IMR-90 (cell line): ENCODE data around the gene JPT2. TPM values are rescaled to one million over a fixed set of nuclear protein-coding genes. Genes with fewer than 3 reads are reported as not detected.

Experiments used
- ATAC-seq: fragments of 200-7000 bp; cut with Tn5 transposase; 2 replicates; pipeline ENCODE4 v1.9.1; 2020; ENCODE audit warnings: low read depth, mild to moderate bottlenecking, moderate library complexity
- BruUV-seq: library from RNA; stranded (reverse); fragments of 400-500 nt; replicated peaks from 2 replicates; lab custom pipeline; 2021; lab: Mats Ljungman, UMichigan
- CTCF ChIA-PET: fragments of 300-600 bp; formaldehyde crosslinking; extraction: SDS; loops from one replicate; lab custom pipeline; 2021; ENCODE audit warnings: antibody characterized with exemption; lab: Yijun Ruan, JAX
- POLR2A ChIA-PET: fragments of 300-600 bp; sonication (Branson Sonifier 250); formaldehyde crosslinking; loops from one replicate; lab custom pipeline; 2022; ENCODE audit warnings: antibody characterized with exemption; ENCODE audit not compliant: unreplicated experiment; lab: Charles Lee
- DNase-seq: peaks from one replicate; pipeline ENCODE4 v3.0.0; 2013
- H2AFZ ChIP-seq: replicated peaks from 2 replicates; pipeline ENCODE3; 2013; ENCODE audit warnings: low read length, mild to moderate bottlenecking; ENCODE audit not compliant: poor library complexity
- H2AK5ac ChIP-seq: 2 replicates; pipeline ENCODE4 v1.6.1; 2013; ENCODE audit warnings: low read depth, low read length, inconsistent platforms
- H2AK9ac ChIP-seq: replicated peaks from 2 replicates; pipeline ENCODE3; 2013; ENCODE audit warnings: mild to moderate bottlenecking, low read depth, low read length, moderate library complexity; ENCODE audit not compliant: poor library complexity
- H2BK120ac ChIP-seq: 2 replicates; pipeline ENCODE4 v1.6.1; 2013; ENCODE audit warnings: low read depth, low read length, inconsistent platforms
- H2BK15ac ChIP-seq: 3 replicates; pipeline ENCODE4 v1.6.1; 2013; ENCODE audit warnings: low read depth, low read length, inconsistent platforms
- H2BK20ac ChIP-seq: 2 replicates; pipeline ENCODE4 v1.6.1; 2013; ENCODE audit warnings: low read depth, mild to moderate bottlenecking, inconsistent platforms, low read length, moderate library complexity
- H2BK5ac ChIP-seq: 2 replicates; pipeline ENCODE4 v1.6.1; 2013; ENCODE audit warnings: mild to moderate bottlenecking, low read depth, low read length, inconsistent platforms; ENCODE audit not compliant: poor library complexity, severe bottlenecking
- H3K14ac ChIP-seq: replicated peaks from 2 replicates; pipeline ENCODE4 v1.6.1; 2013; ENCODE audit warnings: low read depth, low read length, inconsistent platforms
- H3K18ac ChIP-seq: 2 replicates; pipeline ENCODE4 v1.6.1; 2013; ENCODE audit warnings: low read depth, low read length, control low read depth
- H3K23ac ChIP-seq: 2 replicates; pipeline ENCODE4 v1.6.1; 2013; ENCODE audit warnings: low read depth, low read length, inconsistent platforms
- H3K27ac ChIP-seq: 2 replicates; pipeline ENCODE4 v1.5.1; 2013; ENCODE audit warnings: mild to moderate bottlenecking, control low read depth, low read length; ENCODE audit not compliant: insufficient read depth
- H3K27me3 ChIP-seq: 2 replicates; pipeline ENCODE4 v1.6.1; 2013; ENCODE audit warnings: low read length; ENCODE audit not compliant: control insufficient read depth, insufficient read depth
- H3K36me3 ChIP-seq: 2 replicates; pipeline ENCODE4 v1.6.1; 2013; ENCODE audit warnings: low read length, mixed read lengths; ENCODE audit not compliant: control insufficient read depth, insufficient read depth
- H3K4ac ChIP-seq: 2 replicates; pipeline ENCODE4 v1.6.1; 2013; ENCODE audit warnings: low read depth, low read length, inconsistent platforms
- H3K4me1 ChIP-seq: 2 replicates; pipeline ENCODE4 v1.6.1; 2013; ENCODE audit warnings: low read length, mixed read lengths; ENCODE audit not compliant: control insufficient read depth, insufficient read depth
- H3K4me2 ChIP-seq: 2 replicates; pipeline ENCODE4 v1.6.1; 2013; ENCODE audit warnings: low read depth, mild to moderate bottlenecking, control low read depth, low read length, moderate library complexity
- H3K4me3 ChIP-seq: 2 replicates; pipeline ENCODE4 v1.5.1; 2013; ENCODE audit warnings: low read depth, mild to moderate bottlenecking, control low read depth, low read length, moderate library complexity; ENCODE audit not compliant: insufficient read depth
- H3K56ac ChIP-seq: 2 replicates; pipeline ENCODE4 v1.6.1; 2013; ENCODE audit warnings: low read length, inconsistent platforms; ENCODE audit not compliant: insufficient read depth; ENCODE audit errors: extremely low read depth
- H3K79me1 ChIP-seq, 2 experiments: 2 replicates each; pipeline ENCODE4 v1.6.1; 2013; ENCODE audit warnings: low read length in 2 of 2, inconsistent platforms in 1 of 2, low read depth in 1 of 2
- H3K9ac ChIP-seq: 2 replicates; pipeline ENCODE4 v1.6.1; 2013; ENCODE audit warnings: low read depth, low read length, control low read depth
- H3K9me1 ChIP-seq: 2 replicates; pipeline ENCODE4 v1.6.1; 2013; ENCODE audit warnings: low read length, inconsistent platforms; ENCODE audit not compliant: insufficient read depth
- H3K9me3 ChIP-seq: 2 replicates; pipeline ENCODE4 v1.6.1; 2013; ENCODE audit warnings: low read length; ENCODE audit not compliant: control insufficient read depth, insufficient read depth
- H4K20me1 ChIP-seq: 2 replicates; pipeline ENCODE4 v1.6.1; 2013; ENCODE audit warnings: low read length, inconsistent platforms; ENCODE audit not compliant: insufficient read depth
- H4K5ac ChIP-seq: 2 replicates; pipeline ENCODE4 v1.6.1; 2013; ENCODE audit warnings: mild to moderate bottlenecking, low read depth, low read length, control low read depth
- H4K8ac ChIP-seq, 2 experiments: 2 replicates each; pipeline ENCODE4 v1.6.1; 2013; ENCODE audit warnings: low read depth in 2 of 2, low read length in 2 of 2, control low read depth in 1 of 2, inconsistent platforms in 1 of 2
- H4K91ac ChIP-seq: 2 replicates; pipeline ENCODE4 v1.6.1; 2013; ENCODE audit warnings: low read depth, low read length, inconsistent platforms; ENCODE audit not compliant: insufficient read depth
- FOS ChIP-seq: fragments of 150-350 bp; IDR thresholded peaks from 2 replicates; pipeline ENCODE4 v1.6.1; 2016; ENCODE audit warnings: low read depth, low read length
- NFE2L2 ChIP-seq: fragments of 150-350 bp; IDR thresholded peaks from 2 replicates; pipeline ENCODE4 v1.6.1; 2016; ENCODE audit warnings: low read depth, mild to moderate bottlenecking, low read length
- POLR2A ChIP-seq: IDR thresholded peaks from 2 replicates; pipeline ENCODE4 v1.6.1; 2012; ENCODE audit warnings: mild to moderate bottlenecking, low read depth, low read length
- WGBS, 2 experiments: methylation state at CpG; one replicate each; pipeline versions ENCODE4 v1.1.5 to v1.1.7; 2013; ENCODE audit warnings: missing lambda C conversion rate in 2 of 2; ENCODE audit not compliant: insufficient read length in 1 of 2; ENCODE audit errors: extremely low coverage in 2 of 2; 5-methylcytosine and 5-hydroxymethylcytosine counted together
- dilution Hi-C: fragments of 300-500 bp; cut with HindIII; formaldehyde crosslinking; loops from one replicate; pipeline ENCODE4 v1.14.3; 2018; ENCODE audit warnings: low sequenced_read_pairs; ENCODE audit not compliant: unreplicated experiment
- in situ Hi-C: fragments of 300-500 bp; cut with MboI; formaldehyde crosslinking; loops from 3 replicates; pipeline ENCODE4 v1.14.3; 2019; ENCODE audit warnings: low sequenced_read_pairs, inconsistent platforms, mixed read lengths
- intact Hi-C: fragments of 100-400 bp; cut with micrococcal nuclease; formaldehyde crosslinking; loops from 2 replicates; pipeline ENCODE4 v1.10.0; 2022
- polyA plus RNA-seq, 3 experiments: library from polyadenylated mRNA; depleted of rRNA; stranded (reverse); fragments of >200 nt; gene quantifications; 2 replicates each; pipeline ENCODE4 v1.2.3, GENCODE V29; 2012; ENCODE audit warnings: low replicate concordance in 1 of 3
- total RNA-seq: library from RNA; depleted of rRNA; stranded (reverse); fragments of >200 nt; gene quantifications from 2 replicates; pipeline ENCODE4 v1.2.3, GENCODE V29; 2012
- TF ChIP-seq, protein P1 (sequence below): fragments of 150-350 bp; IDR thresholded peaks from 2 replicates; pipeline ENCODE4 v1.6.1; 2017; ENCODE audit warnings: mild to moderate bottlenecking, antibody characterized with exemption, low read length, low read depth

Gene JPT2
- total and polyA plus RNA-seq, 2 of the 4 experiments (the other 2 are of a cell fraction): 40.0 to 41.5 TPM

DNA sequence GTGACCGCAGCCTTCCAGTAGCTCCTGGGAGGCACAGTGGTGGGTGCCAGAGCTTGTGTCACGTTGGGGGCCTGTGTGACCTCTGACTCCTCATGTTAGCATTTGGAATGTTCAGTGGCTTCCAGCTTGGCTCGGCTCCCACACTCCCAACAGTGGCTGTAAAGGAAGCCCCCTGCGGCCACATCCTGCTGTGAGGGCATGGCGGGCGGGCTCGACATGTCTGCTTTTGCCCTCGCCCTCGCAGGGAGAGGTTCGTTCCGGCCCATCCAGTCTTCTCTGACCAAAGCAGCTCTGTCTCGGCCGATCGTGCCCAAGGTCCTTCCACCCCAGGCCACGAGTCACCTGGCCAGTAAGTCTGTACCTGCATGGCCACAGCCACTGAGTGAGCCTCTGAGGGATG, 12.2 kb upstream of the JPT2 start:
- Histone ChIP-seq H3K14ac (no peak overlapping the region), H3K56ac (no peak overlapping the region), H3K27me3 (no peaks in the 10 kb centered on the region), H3K36me3 (peaks cover 78% of the 10 kb centered on the region), H3K4me1 (no peaks in the 10 kb centered on the region), H2AK9ac (peak overlapping the region; percentile 29), H3K4ac (no peak overlapping the region), H3K4me2 (no peak overlapping the region), H3K79me1 (peaks cover 3 to 4% of the 10 kb centered on the region in 2 experiments; a peak in 2 of 4 replicates), H2AFZ (no peak overlapping the region), H4K20me1 (no peaks in the 10 kb centered on the region; the same call in 1 of the 2 replicates), H3K9me3 (no peaks in the 10 kb centered on the region), H3K27ac (no peak overlapping the region), H3K23ac (no peak overlapping the region), H3K4me3 (no peak overlapping the region), H3K18ac (no peak overlapping the region), H3K9me1 (no peaks in the 10 kb centered on the region; the same call in 1 of the 2 replicates), H4K8ac (no peak overlapping the region), H2BK120ac (no peak overlapping the region), H4K91ac (no peak overlapping the region), H2BK15ac (no peak overlapping the region), H2BK5ac (no peak overlapping the region), H3K9ac (no peak overlapping the region), H2AK5ac (no peak overlapping the region), H2BK20ac (no peak overlapping the region), H4K5ac (no peak overlapping the region)
- TF ChIP-seq NFE2L2: no peak
- TF ChIP-seq POLR2A: no peak
- TF ChIP-seq, protein P1, sequence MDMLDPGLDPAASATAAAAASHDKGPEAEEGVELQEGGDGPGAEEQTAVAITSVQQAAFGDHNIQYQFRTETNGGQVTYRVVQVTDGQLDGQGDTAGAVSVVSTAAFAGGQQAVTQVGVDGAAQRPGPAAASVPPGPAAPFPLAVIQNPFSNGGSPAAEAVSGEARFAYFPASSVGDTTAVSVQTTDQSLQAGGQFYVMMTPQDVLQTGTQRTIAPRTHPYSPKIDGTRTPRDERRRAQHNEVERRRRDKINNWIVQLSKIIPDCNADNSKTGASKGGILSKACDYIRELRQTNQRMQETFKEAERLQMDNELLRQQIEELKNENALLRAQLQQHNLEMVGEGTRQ: no peak
- no peak for TF ChIP-seq FOS
- no TSS peak for BruUV-seq
- POLR2A ChIA-PET: no interaction called here
- dilution Hi-C loops (no loop called here), intact Hi-C loops (no loop called here), in situ Hi-C loops (no loop called here)
- WGBS, 2 experiments: 89% methylated on average over 7 of the region's 15 CpGs; no CpG with 5 or more reads in 1 of the 2 experiments
- DNase-seq: no peak
- ATAC-seq: no peak
- CTCF ChIA-PET: no interaction called here
